ENCODE measurements around the gene FAM50A.

FAM50A gene

GRCh38 chrX:154483325-154483724 is 39.4 kb downstream of the FAM50A start:
- Histone ChIP-seq H3K9me3 (ENCODE audit: severe bottlenecking) (no peaks in the 10 kb centered on the region), H3K27me3 (ENCODE audit: insufficient read depth, poor library complexity, severe bottlenecking) (no peaks in the 10 kb centered on the region), H3K4me1 (ENCODE audit: insufficient read depth, poor library complexity, severe bottlenecking) (no peaks in the 10 kb centered on the region), H3K4me3 (ENCODE audit: severe bottlenecking) (no peak overlapping the region), H3K36me3 (ENCODE audit: low read depth) (peaks cover 30% of the 10 kb centered on the region), H3K27ac (ENCODE audit: poor library complexity, severe bottlenecking) (no peak overlapping the region)
- DNase-seq (ENCODE audit: low spot score) (no peak), ATAC-seq (ENCODE audit: low read depth) (no peak)
- TF ChIP-seq, protein P1, sequence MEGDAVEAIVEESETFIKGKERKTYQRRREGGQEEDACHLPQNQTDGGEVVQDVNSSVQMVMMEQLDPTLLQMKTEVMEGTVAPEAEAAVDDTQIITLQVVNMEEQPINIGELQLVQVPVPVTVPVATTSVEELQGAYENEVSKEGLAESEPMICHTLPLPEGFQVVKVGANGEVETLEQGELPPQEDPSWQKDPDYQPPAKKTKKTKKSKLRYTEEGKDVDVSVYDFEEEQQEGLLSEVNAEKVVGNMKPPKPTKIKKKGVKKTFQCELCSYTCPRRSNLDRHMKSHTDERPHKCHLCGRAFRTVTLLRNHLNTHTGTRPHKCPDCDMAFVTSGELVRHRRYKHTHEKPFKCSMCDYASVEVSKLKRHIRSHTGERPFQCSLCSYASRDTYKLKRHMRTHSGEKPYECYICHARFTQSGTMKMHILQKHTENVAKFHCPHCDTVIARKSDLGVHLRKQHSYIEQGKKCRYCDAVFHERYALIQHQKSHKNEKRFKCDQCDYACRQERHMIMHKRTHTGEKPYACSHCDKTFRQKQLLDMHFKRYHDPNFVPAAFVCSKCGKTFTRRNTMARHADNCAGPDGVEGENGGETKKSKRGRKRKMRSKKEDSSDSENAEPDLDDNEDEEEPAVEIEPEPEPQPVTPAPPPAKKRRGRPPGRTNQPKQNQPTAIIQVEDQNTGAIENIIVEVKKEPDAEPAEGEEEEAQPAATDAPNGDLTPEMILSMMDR (IDR thresholded peaks at IDR 0.05; ENCODE audit: poor library complexity, severe bottlenecking), result no peak

GRCh38 chrX:154484255-154485149 is 40.6 kb downstream of the FAM50A start:
- Histone ChIP-seq H3K36me3 (ENCODE audit: low read depth) (peaks cover 32% of the 10 kb centered on the region), H3K4me3 (ENCODE audit: severe bottlenecking) (no peak overlapping the region), H3K27ac (ENCODE audit: poor library complexity, severe bottlenecking) (peak overlapping the region; percentile 80), H3K27me3 (ENCODE audit: insufficient read depth, poor library complexity, severe bottlenecking) (no peaks in the 10 kb centered on the region), H3K9me3 (ENCODE audit: severe bottlenecking) (no peaks in the 10 kb centered on the region), H3K4me1 (ENCODE audit: insufficient read depth, poor library complexity, severe bottlenecking) (no peaks in the 10 kb centered on the region)
- ATAC-seq (ENCODE audit: low read depth), result 0 out of 3 replicates have a peak, but pooled peaks have one; percentile 35
- TF ChIP-seq, protein P1 (IDR thresholded peaks at IDR 0.05; ENCODE audit: poor library complexity, severe bottlenecking), result no peak
- peak; percentile 37 for DNase-seq (ENCODE audit: low spot score)

- peaks cover 32% of the 10 kb centered on the region for H3K36me3 ChIP-seq (ENCODE audit: low read depth)
- H3K27ac ChIP-seq (ENCODE audit: poor library complexity, severe bottlenecking), result peak overlapping the region; percentile 80
- ATAC-seq (ENCODE audit: low read depth) (no peak), DNase-seq (ENCODE audit: low spot score) (no peak)
- H3K4me3 ChIP-seq (ENCODE audit: severe bottlenecking), result peak overlapping the region; percentile 64
- no peaks in the 10 kb centered on the region for H3K9me3 ChIP-seq (ENCODE audit: severe bottlenecking)
- no peaks in the 10 kb centered on the region for H3K27me3 ChIP-seq (ENCODE audit: insufficient read depth, poor library complexity, severe bottlenecking)
- TF ChIP-seq, protein P1 (IDR thresholded peaks at IDR 0.05; ENCODE audit: poor library complexity, severe bottlenecking), result no peak
- no peaks in the 10 kb centered on the region for H3K4me1 ChIP-seq (ENCODE audit: insufficient read depth, poor library complexity, severe bottlenecking)
These were observed 41.5 kb downstream of the FAM50A start for GRCh38 chrX:154485150-154486051.

- H3K36me3 ChIP-seq (ENCODE audit: low read depth), result peaks cover 32% of the 10 kb centered on the region
- peak overlapping the region; percentile 80 for H3K27ac ChIP-seq (ENCODE audit: poor library complexity, severe bottlenecking)
- TF ChIP-seq, protein P1 (IDR thresholded peaks at IDR 0.05; ENCODE audit: poor library complexity, severe bottlenecking), result no peak
- DNase-seq (ENCODE audit: low spot score) (peak; percentile 38), ATAC-seq (ENCODE audit: low read depth) (no peak)
- no peaks in the 10 kb centered on the region for H3K4me1 ChIP-seq (ENCODE audit: insufficient read depth, poor library complexity, severe bottlenecking)
- H3K4me3 ChIP-seq (ENCODE audit: severe bottlenecking), result peak overlapping the region; percentile 64
- no peaks in the 10 kb centered on the region for H3K9me3 ChIP-seq (ENCODE audit: severe bottlenecking)
- no peaks in the 10 kb centered on the region for H3K27me3 ChIP-seq (ENCODE audit: insufficient read depth, poor library complexity, severe bottlenecking)
These were observed 42.1 kb downstream of the FAM50A start for GRCh38 chrX:154486052-154486395.

All from RWPE2 (cell line).